Measurements from ENCODE around the gene CCDC60. TPM values are rescaled to one million over a fixed set of nuclear protein-coding genes. Genes with fewer than 3 reads are reported as not detected.

Gene CCDC60
- total RNA-seq, 8 experiments from 2014 or later, result 0.41 to 27.0 (median 10.8) TPM

GRCh38 chr12:119528241-119528640 lies 193.7 kb downstream of the CCDC60 start:
- in situ Hi-C loops (cut with MboI; ENCODE audit: low pct_unique_long_range_greater_than_20kb in 2 of 9, low sequenced_read_pairs in 9 of 9, unreplicated experiment in 9 of 9), result loop anchor here in 3 of 9 experiments (25.0 kb wide), 3 partner anchors 541 to 1141 kb away; partner anchors contain the start of genes SRRM4 (in 1 of the 3) and SUDS3 (in 1 of the 3)
- ATAC-seq (replicated peaks in 6 of 8), result peak in 1 of 8 experiments; percentile 16
- 9 to 67% (median 40%) methylated on average over 1 of the region's 1 CpG; no CpG with 5 or more reads in 5 of the 10 experiments for WGBS, 10 experiments

GRCh38 chr12:119540476-119540875 lies 205.9 kb downstream of the CCDC60 start:
- ATAC-seq (replicated peaks in 6 of 8), result peak in 2 of 8 experiments; percentile 11 to 32
- in situ Hi-C loops (cut with MboI; ENCODE audit: low pct_unique_long_range_greater_than_20kb in 2 of 9, low sequenced_read_pairs in 9 of 9, unreplicated experiment in 9 of 9), result loop anchor here in 4 of 9 experiments (10.0 to 25.0 kb wide), 4 partner anchors 96 to 1153 kb away; partner anchors contain the start of genes SRRM4 (in 1 of the 4) and SUDS3 (in 1 of the 4)
- no peak overlapping the region for H3K27ac ChIP-seq
- H3K4me1 ChIP-seq (replicated peaks in 1 of 2), result peaks cover 0 to 5% of the 10 kb centered on the region in 2 donors
- WGBS, 10 experiments, result 15 to 100% (median 89%) methylated on average over 1 to 3 of the region's 3 CpGs; no CpG with 5 or more reads in 6 of the 10 experiments
- no peak overlapping the region for H3K4me3 ChIP-seq

More at GRCh38 chr12:119528241-119528640, 193.7 kb downstream of the CCDC60 start:
- H3K27ac ChIP-seq, result no peak overlapping the region
- no peaks in the 10 kb centered on the region for H3K4me1 ChIP-seq (replicated peaks in 1 of 2)
- H3K4me3 ChIP-seq, result no peak overlapping the region

GRCh38 chr12:119544765-119545625 lies 210.5 kb downstream of the CCDC60 start:
- in situ Hi-C loops (cut with MboI; ENCODE audit: low pct_unique_long_range_greater_than_20kb in 2 of 9, low sequenced_read_pairs in 9 of 9, unreplicated experiment in 9 of 9), result loop anchor here in 4 of 9 experiments (10.0 to 25.0 kb wide), 4 partner anchors 100 to 1158 kb away; partner anchors contain the start of genes SRRM4 (in 1 of the 4) and SUDS3 (in 1 of the 4)
- ATAC-seq (replicated peaks in 6 of 8), result peak; percentile 63 to 87 (median 80)
- WGBS, 10 experiments, result 0 to 48% (median 15%) methylated on average over 1 to 6 of the region's 9 CpGs; no CpG with 5 or more reads in 3 of the 10 experiments

GRCh38 chr12:119546340-119546739 lies 211.8 kb downstream of the CCDC60 start:
- Histone ChIP-seq H3K4me1 (replicated peaks in 1 of 2) (peaks cover 0 to 5% of the 10 kb centered on the region in 2 donors), H3K27ac (no peak overlapping the region), H3K4me3 (no peak overlapping the region)
- no peak for ATAC-seq (replicated peaks in 6 of 8)
- in situ Hi-C loops (cut with MboI; ENCODE audit: low pct_unique_long_range_greater_than_20kb in 2 of 9, low sequenced_read_pairs in 9 of 9, unreplicated experiment in 9 of 9), result loop anchor here in 4 of 9 experiments (10.0 to 25.0 kb wide), 4 partner anchors 102 to 1159 kb away; partner anchors contain the start of genes SRRM4 (in 1 of the 4) and SUDS3 (in 1 of the 4)

More at GRCh38 chr12:119544765-119545625, 210.5 kb downstream of the CCDC60 start:
- H3K4me1 ChIP-seq (replicated peaks in 1 of 2), result peaks cover 0 to 5% of the 10 kb centered on the region in 2 donors
- H3K27ac ChIP-seq, result no peak overlapping the region
- H3K4me3 ChIP-seq, result no peak overlapping the region

GRCh38 chr12:119547001-119547400 lies 212.5 kb downstream of the CCDC60 start:
- H3K4me3 ChIP-seq, result no peak overlapping the region
- peak in 2 of 8 experiments; percentile 62 to 67 for ATAC-seq (replicated peaks in 6 of 8)
- no peak overlapping the region for H3K27ac ChIP-seq
- in situ Hi-C loops (cut with MboI; ENCODE audit: low pct_unique_long_range_greater_than_20kb in 2 of 9, low sequenced_read_pairs in 9 of 9, unreplicated experiment in 9 of 9), result loop anchor here in 4 of 9 experiments (10.0 to 25.0 kb wide), 4 partner anchors 102 to 1160 kb away; partner anchors contain the start of genes SRRM4 (in 1 of the 4) and SUDS3 (in 1 of the 4)
- H3K4me1 ChIP-seq (replicated peaks in 1 of 2), result peaks cover 0 to 5% of the 10 kb centered on the region in 2 donors
- 0 to 55% (median 14%) methylated on average over 1 of the region's 1 CpG; no CpG with 5 or more reads in 3 of the 10 experiments for WGBS, 10 experiments

GRCh38 chr12:119556854-119557253 lies 222.3 kb downstream of the CCDC60 start:
- in situ Hi-C loops (cut with MboI; ENCODE audit: low pct_unique_long_range_greater_than_20kb in 2 of 9, low sequenced_read_pairs in 9 of 9, unreplicated experiment in 9 of 9), result no loop called here
- 0 to 60% (median 44%) methylated on average over 1 of the region's 1 CpG; no CpG with 5 or more reads in 3 of the 10 experiments for WGBS, 10 experiments
- Histone ChIP-seq H3K4me1 (replicated peaks in 1 of 2) (no peaks in the 10 kb centered on the region), H3K4me3 (no peak overlapping the region), H3K27ac (no peak overlapping the region)
- ATAC-seq (replicated peaks in 6 of 8), result peak in 2 of 8 experiments; percentile 68 to 80

- in situ Hi-C loops (cut with MboI; ENCODE audit: low pct_unique_long_range_greater_than_20kb in 2 of 9, low sequenced_read_pairs in 9 of 9, unreplicated experiment in 9 of 9), result no loop called here
- no peak overlapping the region for H3K27ac ChIP-seq
- no peaks in the 10 kb centered on the region for H3K4me1 ChIP-seq (replicated peaks in 1 of 2)
- H3K4me3 ChIP-seq, result no peak overlapping the region
- WGBS, 10 experiments, result 80 to 100% (median 87%) methylated on average over 1 to 3 of the region's 3 CpGs; no CpG with 5 or more reads in 6 of the 10 experiments
- no peak for ATAC-seq (replicated peaks in 6 of 8)
Measured at GRCh38 chr12:119565404-119565803, 230.9 kb downstream of the CCDC60 start.

GRCh38 chr12:119570771-119571170 lies 236.2 kb downstream of the CCDC60 start:
- no peak overlapping the region for H3K4me3 ChIP-seq
- no peak overlapping the region for H3K27ac ChIP-seq
- peak in 2 of 8 experiments; percentile 55 to 78 for ATAC-seq (replicated peaks in 6 of 8)
- WGBS, 10 experiments, result 0 to 96% (median 63%) methylated on average over 2 to 5 of the region's 6 CpGs; no CpG with 5 or more reads in 2 of the 10 experiments
- H3K4me1 ChIP-seq (replicated peaks in 1 of 2), result no peaks in the 10 kb centered on the region
- in situ Hi-C loops (cut with MboI; ENCODE audit: low pct_unique_long_range_greater_than_20kb in 2 of 9, low sequenced_read_pairs in 9 of 9, unreplicated experiment in 9 of 9), result no loop called here

GRCh38 chr12:119573086-119573485 lies 238.6 kb downstream of the CCDC60 start:
- ATAC-seq (replicated peaks in 6 of 8), result no peak
- Histone ChIP-seq H3K4me1 (replicated peaks in 1 of 2) (no peaks in the 10 kb centered on the region), H3K27ac (no peak overlapping the region), H3K4me3 (no peak overlapping the region)
- WGBS, 10 experiments, result 83 to 100% (median 90%) methylated on average over 1 of the region's 1 CpG; no CpG with 5 or more reads in 6 of the 10 experiments
- in situ Hi-C loops (cut with MboI; ENCODE audit: low pct_unique_long_range_greater_than_20kb in 2 of 9, low sequenced_read_pairs in 9 of 9, unreplicated experiment in 9 of 9), result no loop called here

GRCh38 chr12:119574255-119574654 lies 239.7 kb downstream of the CCDC60 start:
- no peak for ATAC-seq (replicated peaks in 6 of 8)
- Histone ChIP-seq H3K4me3 (no peak overlapping the region), H3K4me1 (replicated peaks in 1 of 2) (no peaks in the 10 kb centered on the region), H3K27ac (no peak overlapping the region)
- in situ Hi-C loops (cut with MboI; ENCODE audit: low pct_unique_long_range_greater_than_20kb in 2 of 9, low sequenced_read_pairs in 9 of 9, unreplicated experiment in 9 of 9), result no loop called here
- WGBS, 10 experiments, result 11 to 100% (median 50%) methylated on average over 1 of the region's 1 CpG; no CpG with 5 or more reads in 3 of the 10 experiments

- Histone ChIP-seq H3K4me1 (replicated peaks in 1 of 2) (no peaks in the 10 kb centered on the region), H3K27ac (no peak overlapping the region), H3K4me3 (no peak overlapping the region)
- ATAC-seq (replicated peaks in 6 of 8), result peak in 3 of 8 experiments; percentile 32 to 60 (median 43)
- in situ Hi-C loops (cut with MboI; ENCODE audit: low pct_unique_long_range_greater_than_20kb in 2 of 9, low sequenced_read_pairs in 9 of 9, unreplicated experiment in 9 of 9), result no loop called here
- 0 to 93% (median 64%) methylated on average over 1 to 7 of the region's 8 CpGs for WGBS, 10 experiments
Measured at GRCh38 chr12:119576118-119576810, 241.7 kb downstream of the CCDC60 start.

GRCh38 chr12:119576915-119577314 lies 242.4 kb downstream of the CCDC60 start:
- WGBS, 10 experiments, result 0 to 86% (median 50%) methylated on average over 1 of the region's 1 CpG; no CpG with 5 or more reads in 2 of the 10 experiments
- in situ Hi-C loops (cut with MboI; ENCODE audit: low pct_unique_long_range_greater_than_20kb in 2 of 9, low sequenced_read_pairs in 9 of 9, unreplicated experiment in 9 of 9), result no loop called here

More at GRCh38 chr12:119576915-119577314, 242.4 kb downstream of the CCDC60 start:
- no peak overlapping the region for H3K27ac ChIP-seq
- no peak overlapping the region for H3K4me3 ChIP-seq
- ATAC-seq (replicated peaks in 6 of 8), result no peak
- no peaks in the 10 kb centered on the region for H3K4me1 ChIP-seq (replicated peaks in 1 of 2)

All from motor neuron (in vitro differentiated cells).